Uterus (tissue), 2 donors: ENCODE results near the gene CGNL1.

Source experiments
- CTCF ChIP-seq, 4 experiments: fragments of 200-600 bp in 2 of 4; fragments of 450-650 bp in 2 of 4; sonication (generic) in 2 of 4; IDR thresholded peaks; one replicate each; pipeline ENCODE4 v1.5.1; 2016 to 2019; ENCODE audit warnings: antibody characterized with exemption in 4 of 4, mild to moderate bottlenecking in 2 of 4, moderate library complexity in 1 of 4
- POLR2A ChIP-seq, 2 donors: fragments of 450-650 bp; IDR thresholded peaks; one replicate each; pipeline ENCODE4 v1.6.1; 2016; ENCODE audit warnings: antibody characterized with exemption in 2 of 2, mild to moderate bottlenecking in 1 of 2, moderate library complexity in 1 of 2

- TF ChIP-seq CTCF (IDR thresholded peaks at IDR 0.05) (no peak), POLR2A (IDR thresholded peaks at IDR 0.05) (no peak)
Observed at GRCh38 chr15:57358571-57358970, 17.7 kb upstream of the CGNL1 start.
